Measurements from ENCODE around the gene RAI2. TPM values are rescaled to one million over a fixed set of nuclear protein-coding genes. Genes with fewer than 3 reads are reported as not detected.

Gene RAI2
- total and polyA plus RNA-seq, 2 experiments from 2014 or later: 0.83 to 0.99 TPM

- no peaks in the 10 kb centered on the region for H3K27me3 Mint-ChIP-seq (ENCODE audit: insufficient read depth, low read depth, poor library complexity)
- H3K4me3 Mint-ChIP-seq: no peak overlapping the region
- Histone ChIP-seq H3K4me1 (ENCODE audit: insufficient read depth) (no peaks in the 10 kb centered on the region), H3F3A (replicated peaks; ENCODE audit: low read depth) (no peaks in the 10 kb centered on the region), H3K9me2 (ENCODE audit: insufficient read depth) (no peaks in the 10 kb centered on the region), H3K27ac (ENCODE audit: low read depth) (no peak overlapping the region), H3K4me2 (no peak overlapping the region), H3K79me2 (replicated peaks; ENCODE audit: insufficient read depth) (no peaks in the 10 kb centered on the region), H2AFZ (no peak overlapping the region), H3K36me3 (ENCODE audit: insufficient read depth) (no peaks in the 10 kb centered on the region), H3K4me3 (no peak overlapping the region), H3K27me3 (ENCODE audit: insufficient read depth) (no peaks in the 10 kb centered on the region), H4K20me1 (replicated peaks; ENCODE audit: insufficient read depth) (no peaks in the 10 kb centered on the region)
- no peaks in the 10 kb centered on the region for H3K9me3 Mint-ChIP-seq
- H3K4me1 Mint-ChIP-seq: peaks cover 3% of the 10 kb centered on the region; the same call in 2 of the 3 replicates
- DNase-seq (ENCODE audit: low spot score) (no peak), ATAC-seq (no peak)
- TF ChIP-seq, protein P1, sequence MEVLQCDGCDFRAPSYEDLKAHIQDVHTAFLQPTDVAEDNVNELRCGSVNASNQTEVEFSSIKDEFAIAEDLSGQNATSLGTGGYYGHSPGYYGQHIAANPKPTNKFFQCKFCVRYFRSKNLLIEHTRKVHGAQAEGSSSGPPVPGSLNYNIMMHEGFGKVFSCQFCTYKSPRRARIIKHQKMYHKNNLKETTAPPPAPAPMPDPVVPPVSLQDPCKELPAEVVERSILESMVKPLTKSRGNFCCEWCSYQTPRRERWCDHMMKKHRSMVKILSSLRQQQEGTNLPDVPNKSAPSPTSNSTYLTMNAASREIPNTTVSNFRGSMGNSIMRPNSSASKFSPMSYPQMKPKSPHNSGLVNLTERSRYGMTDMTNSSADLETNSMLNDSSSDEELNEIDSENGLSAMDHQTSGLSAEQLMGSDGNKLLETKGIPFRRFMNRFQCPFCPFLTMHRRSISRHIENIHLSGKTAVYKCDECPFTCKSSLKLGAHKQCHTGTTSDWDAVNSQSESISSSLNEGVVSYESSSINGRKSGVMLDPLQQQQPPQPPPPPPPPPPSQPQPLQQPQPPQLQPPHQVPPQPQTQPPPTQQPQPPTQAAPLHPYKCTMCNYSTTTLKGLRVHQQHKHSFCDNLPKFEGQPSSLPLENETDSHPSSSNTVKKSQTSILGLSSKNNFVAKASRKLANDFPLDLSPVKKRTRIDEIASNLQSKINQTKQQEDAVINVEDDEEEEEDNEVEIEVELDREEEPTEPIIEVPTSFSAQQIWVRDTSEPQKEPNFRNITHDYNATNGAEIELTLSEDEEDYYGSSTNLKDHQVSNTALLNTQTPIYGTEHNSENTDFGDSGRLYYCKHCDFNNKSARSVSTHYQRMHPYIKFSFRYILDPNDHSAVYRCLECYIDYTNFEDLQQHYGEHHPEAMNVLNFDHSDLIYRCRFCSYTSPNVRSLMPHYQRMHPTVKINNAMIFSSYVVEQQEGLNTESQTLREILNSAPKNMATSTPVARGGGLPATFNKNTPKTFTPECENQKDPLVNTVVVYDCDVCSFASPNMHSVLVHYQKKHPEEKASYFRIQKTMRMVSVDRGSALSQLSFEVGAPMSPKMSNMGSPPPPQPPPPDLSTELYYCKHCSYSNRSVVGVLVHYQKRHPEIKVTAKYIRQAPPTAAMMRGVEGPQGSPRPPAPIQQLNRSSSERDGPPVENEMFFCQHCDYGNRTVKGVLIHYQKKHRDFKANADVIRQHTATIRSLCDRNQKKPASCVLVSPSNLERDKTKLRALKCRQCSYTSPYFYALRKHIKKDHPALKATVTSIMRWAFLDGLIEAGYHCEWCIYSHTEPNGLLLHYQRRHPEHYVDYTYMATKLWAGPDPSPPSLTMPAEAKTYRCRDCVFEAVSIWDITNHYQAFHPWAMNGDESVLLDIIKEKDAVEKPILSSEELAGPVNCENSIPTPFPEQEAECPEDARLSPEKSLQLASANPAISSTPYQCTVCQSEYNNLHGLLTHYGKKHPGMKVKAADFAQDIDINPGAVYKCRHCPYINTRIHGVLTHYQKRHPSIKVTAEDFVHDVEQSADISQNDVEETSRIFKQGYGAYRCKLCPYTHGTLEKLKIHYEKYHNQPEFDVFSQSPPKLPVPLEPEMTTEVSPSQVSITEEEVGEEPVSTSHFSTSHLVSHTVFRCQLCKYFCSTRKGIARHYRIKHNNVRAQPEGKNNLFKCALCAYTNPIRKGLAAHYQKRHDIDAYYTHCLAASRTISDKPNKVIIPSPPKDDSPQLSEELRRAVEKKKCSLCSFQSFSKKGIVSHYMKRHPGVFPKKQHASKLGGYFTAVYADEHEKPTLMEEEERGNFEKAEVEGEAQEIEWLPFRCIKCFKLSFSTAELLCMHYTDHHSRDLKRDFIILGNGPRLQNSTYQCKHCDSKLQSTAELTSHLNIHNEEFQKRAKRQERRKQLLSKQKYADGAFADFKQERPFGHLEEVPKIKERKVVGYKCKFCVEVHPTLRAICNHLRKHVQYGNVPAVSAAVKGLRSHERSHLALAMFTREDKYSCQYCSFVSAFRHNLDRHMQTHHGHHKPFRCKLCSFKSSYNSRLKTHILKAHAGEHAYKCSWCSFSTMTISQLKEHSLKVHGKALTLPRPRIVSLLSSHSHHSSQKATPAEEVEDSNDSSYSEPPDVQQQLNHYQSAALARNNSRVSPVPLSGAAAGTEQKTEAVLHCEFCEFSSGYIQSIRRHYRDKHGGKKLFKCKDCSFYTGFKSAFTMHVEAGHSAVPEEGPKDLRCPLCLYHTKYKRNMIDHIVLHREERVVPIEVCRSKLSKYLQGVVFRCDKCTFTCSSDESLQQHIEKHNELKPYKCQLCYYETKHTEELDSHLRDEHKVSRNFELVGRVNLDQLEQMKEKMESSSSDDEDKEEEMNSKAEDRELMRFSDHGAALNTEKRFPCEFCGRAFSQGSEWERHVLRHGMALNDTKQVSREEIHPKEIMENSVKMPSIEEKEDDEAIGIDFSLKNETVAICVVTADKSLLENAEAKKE (CRISPR knock-in tag; IDR thresholded peaks at IDR 0.05): no peak
- no peak for TF ChIP-seq REST (IDR thresholded peaks at IDR 0.05; ENCODE audit: unreplicated experiment)
- no peak for TF ChIP-seq CTCF (conservative IDR thresholded peaks at IDR 0.05; ENCODE audit: low read depth in 2 of 2)
- TF ChIP-seq, protein P2, sequence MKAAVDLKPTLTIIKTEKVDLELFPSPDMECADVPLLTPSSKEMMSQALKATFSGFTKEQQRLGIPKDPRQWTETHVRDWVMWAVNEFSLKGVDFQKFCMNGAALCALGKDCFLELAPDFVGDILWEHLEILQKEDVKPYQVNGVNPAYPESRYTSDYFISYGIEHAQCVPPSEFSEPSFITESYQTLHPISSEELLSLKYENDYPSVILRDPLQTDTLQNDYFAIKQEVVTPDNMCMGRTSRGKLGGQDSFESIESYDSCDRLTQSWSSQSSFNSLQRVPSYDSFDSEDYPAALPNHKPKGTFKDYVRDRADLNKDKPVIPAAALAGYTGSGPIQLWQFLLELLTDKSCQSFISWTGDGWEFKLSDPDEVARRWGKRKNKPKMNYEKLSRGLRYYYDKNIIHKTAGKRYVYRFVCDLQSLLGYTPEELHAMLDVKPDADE (IDR thresholded peaks at IDR 0.05): no peak
- TF ChIP-seq NANOG (IDR thresholded peaks at IDR 0.05; ENCODE audit: borderline replicate concordance): no peak
- no peak for TF ChIP-seq EZH2phosphoT487 (IDR thresholded peaks at IDR 0.05; ENCODE audit: unreplicated experiment)
- TF ChIP-seq JUNB (IDR thresholded peaks at IDR 0.05; ENCODE audit: unreplicated experiment): no peak
- TF ChIP-seq EZH2 (IDR thresholded peaks at IDR 0.05; ENCODE audit: low read depth, unreplicated experiment): no peak
- H3K27ac Mint-ChIP-seq: no peak overlapping the region
- H3K36me3 Mint-ChIP-seq (ENCODE audit: low read depth): no peaks in the 10 kb centered on the region
These were observed 17.1 kb upstream of the RAI2 start for GRCh38 chrX:17878028-17878670.
